HG03342 (cell line): ENCODE results near the gene EXOSC5.
"Not testable (repeated sequence)": the region's sequence is repeated elsewhere in the genome, so short reads cannot be mapped to it uniquely, and the experiment has no call there.

Experiments used
- ATAC-seq: cut with Tn5 transposase; IDR thresholded peaks from one replicate; pipeline ENCODE4 v1.9.1; 2021; ENCODE audit warnings: mild to moderate bottlenecking, moderate library complexity; ENCODE audit not compliant: unreplicated experiment

Gene EXOSC5

DNA sequence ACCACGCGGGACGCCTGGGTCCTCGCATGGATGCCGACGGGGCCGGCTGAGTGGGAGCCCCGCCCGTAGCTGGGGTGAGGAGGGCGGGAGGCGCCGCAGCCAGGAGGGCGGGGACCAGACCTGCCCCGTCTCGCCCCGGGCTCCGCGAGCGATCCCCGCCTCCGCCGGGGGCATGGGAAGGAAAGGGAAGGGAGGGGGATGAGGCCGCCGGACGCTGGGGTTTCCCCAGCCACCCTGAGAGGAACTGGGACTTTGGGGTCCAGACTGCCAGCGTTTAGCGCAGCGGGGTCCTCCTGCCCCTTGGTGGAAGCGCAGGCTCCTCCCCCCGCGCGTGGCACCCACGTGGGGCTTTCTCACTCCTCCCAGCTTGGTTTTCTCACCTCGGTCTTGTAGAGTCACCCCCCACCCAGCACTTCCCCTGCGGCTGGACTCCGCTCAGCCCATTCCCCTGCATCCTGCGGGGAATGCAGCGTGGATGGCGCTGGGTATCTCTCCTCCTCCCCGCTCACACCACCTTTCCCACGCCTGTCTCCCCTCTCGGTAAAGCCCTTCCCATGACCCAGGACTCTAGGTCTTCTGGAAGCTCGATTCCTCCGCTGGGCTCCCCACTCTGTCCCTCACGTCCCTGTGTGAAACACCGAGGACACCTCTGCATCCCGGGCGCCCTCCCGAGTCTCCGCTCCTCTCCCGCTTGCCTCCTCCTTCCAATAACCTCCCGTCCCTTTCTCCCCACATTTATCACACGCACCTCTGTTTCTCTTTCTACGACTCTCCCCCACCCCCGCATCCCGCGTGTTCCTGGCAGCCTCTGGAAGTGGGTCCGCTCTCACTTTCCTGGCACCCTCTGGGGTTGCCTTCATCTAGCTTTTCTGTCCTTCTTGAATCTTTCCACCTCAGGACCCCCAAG lies 45.6 kb downstream of the EXOSC5 start:
- ATAC-seq, result peak; percentile 35

DNA sequence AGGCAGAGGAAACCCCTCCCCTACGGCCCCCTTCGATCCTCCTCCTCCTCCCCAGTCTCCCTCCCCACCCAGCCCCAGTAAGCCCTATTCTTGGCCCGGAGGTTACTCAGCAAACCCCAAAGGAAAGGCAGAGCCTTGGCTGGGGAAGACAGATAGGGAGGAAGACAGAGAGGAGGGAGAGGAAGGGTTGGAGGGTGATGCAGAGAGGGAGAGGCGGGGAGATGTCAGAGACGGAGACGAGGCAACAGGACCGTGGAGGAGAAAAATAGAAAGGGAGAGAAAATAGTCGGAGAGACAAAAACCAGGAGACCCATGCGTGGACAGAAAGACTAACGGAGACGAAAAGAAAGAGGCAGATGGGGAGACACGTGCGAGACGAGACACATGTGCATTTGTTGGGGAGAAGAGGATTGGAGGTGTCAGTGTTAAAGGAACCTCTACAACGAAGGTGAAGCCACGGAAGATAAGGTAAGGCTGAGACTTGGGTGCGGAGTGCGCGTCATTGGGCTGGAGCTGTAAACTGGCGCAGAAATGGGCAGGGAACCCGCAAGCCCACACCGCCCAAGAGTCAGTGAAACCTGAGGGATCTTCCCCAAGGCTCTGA lies 46.3 kb downstream of the EXOSC5 start:
- no peak for ATAC-seq

DNA sequence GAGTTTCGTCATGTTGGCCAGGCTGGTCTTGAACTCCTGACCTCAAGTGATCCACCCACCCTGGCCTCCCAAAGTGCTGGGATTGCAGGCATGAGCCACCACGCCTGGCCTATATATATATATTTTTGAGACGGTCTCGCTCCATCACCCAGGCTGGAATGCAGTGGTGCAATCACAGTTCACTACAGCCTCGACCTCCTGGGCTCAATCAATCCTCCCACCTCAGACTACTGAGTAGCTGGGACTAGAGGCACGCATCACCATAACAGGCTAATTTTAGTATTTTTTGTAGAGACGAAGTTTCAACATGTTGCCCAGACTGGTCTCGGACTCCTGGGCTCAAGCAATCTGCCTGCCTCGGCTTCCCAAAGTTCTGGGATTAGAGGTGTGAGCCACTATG lies 50.2 kb downstream of the EXOSC5 start:
- not testable (repeated sequence) for ATAC-seq

DNA sequence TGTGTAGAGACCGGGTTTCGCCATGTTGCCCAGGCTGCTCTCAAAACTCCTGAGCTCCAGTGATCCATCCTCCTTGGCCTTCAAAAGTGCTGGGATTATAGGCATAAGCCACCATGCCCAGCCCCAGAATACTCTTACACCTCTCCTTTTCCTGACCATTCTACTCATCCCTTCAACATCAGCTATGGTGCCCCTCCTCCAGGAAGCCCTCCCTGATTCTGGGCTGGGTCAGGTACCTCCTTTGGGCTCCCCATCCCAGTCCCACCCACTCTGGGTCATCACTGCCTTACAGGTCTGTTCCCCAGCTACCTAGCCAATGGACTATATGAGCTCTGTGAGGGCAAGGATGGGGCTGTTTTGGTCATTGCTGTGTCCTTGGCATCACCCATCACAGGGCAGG lies 53.0 kb downstream of the EXOSC5 start:
- ATAC-seq, result no peak

DNA sequence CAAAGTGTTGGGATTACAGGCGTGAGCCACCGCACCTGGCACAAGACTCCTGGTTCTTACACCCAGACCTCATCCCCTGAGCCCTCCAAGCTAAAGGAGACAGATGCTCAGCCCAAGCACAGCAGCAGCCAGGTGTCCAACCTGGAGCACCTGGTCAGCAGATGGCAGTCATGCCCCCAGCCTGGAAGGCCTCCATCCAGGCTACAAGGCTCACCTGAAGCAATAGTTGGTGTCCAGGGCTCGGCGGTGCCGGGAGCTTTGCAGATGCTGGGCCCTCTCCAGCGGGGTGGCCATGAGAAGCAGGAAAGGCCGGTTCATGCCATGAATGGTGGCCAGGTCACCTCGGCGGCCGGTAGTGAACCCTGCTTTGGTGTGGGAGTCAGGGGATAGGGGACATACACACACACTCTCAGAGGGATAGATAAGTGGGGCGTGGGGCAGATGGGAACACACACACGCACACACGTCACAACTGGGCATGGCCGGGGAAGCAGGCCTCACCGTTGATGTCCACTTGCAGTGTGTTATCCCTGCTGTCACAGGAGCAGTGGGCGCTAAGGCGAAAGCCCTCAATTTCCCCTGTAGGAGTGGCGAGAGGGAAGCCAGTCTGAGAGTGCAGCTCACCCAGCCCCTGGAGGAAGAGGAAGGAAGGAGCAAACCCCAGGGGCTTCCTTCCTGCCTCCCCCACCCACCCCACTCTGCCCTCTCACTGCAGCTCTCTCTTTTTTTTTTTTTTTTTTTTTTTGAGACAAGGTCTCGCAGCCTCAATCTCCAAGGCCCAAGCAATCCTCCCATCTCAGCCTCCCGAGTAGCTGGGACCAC lies 55.3 kb downstream of the EXOSC5 start:
- no peak for ATAC-seq

DNA sequence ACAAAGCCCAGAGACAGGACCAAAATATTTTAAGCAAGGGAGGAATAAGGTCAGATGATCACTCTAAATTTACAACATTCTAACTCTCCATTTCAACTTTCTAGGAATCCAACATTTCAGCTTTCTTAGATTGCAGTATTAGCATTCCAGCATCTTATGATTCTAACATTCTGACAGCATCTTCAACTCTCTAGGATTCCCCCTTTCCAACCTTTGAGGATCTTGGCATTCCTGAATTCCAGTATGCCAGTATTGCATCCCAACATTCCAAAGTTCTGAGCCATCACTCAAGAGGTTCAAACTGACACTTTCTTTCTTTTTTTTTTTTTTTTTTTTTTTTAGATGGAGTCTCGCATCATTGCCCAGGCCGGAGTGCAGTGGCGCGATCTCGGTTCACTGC lies 57.2 kb downstream of the EXOSC5 start:
- ATAC-seq, result no peak
